Suprapubic skin (tissue), 4 donors: ENCODE data around the gene LRP8. TPM values are rescaled to one million over a fixed set of nuclear protein-coding genes. Genes with fewer than 3 reads are reported as not detected.

Experiments used
- DNase-seq, 2 donors: peaks; one replicate each; pipeline ENCODE4 v3.0.0-alpha.2; 2019; ENCODE audit warnings: low spot score in 2 of 2
- H3K27ac ChIP-seq: fragments of 200-600 bp; sonication (generic); one replicate; pipeline ENCODE4 v1.5.1; 2019
- H3K27me3 ChIP-seq: fragments of 200-600 bp; sonication (generic); one replicate; pipeline ENCODE4 v1.5.1; 2019
- H3K36me3 ChIP-seq: fragments of 200-600 bp; sonication (generic); one replicate; pipeline ENCODE4 v1.5.1; 2019
- H3K4me1 ChIP-seq: fragments of 200-600 bp; sonication (generic); one replicate; pipeline ENCODE4 v1.5.1; 2019
- H3K4me3 ChIP-seq: fragments of 200-600 bp; sonication (generic); one replicate; pipeline ENCODE4 v1.5.1; 2019; ENCODE audit warnings: mild to moderate bottlenecking
- H3K9me3 ChIP-seq: fragments of 200-600 bp; sonication (generic); one replicate; pipeline ENCODE4 v1.5.1; 2019
- EP300 ChIP-seq: sonication (generic); formaldehyde crosslinking; IDR thresholded peaks from one replicate; pipeline ENCODE4 v1.6.1; 2017; ENCODE audit warnings: antibody characterized with exemption
- POLR2A ChIP-seq, 2 donors: fragments of 450-650 bp; IDR thresholded peaks; one replicate each; pipeline ENCODE4 v1.6.1; 2017; ENCODE audit warnings: antibody characterized with exemption in 2 of 2, mild to moderate bottlenecking in 2 of 2, moderate library complexity in 2 of 2
- POLR2AphosphoS5 ChIP-seq, 3 donors: sonication (generic); formaldehyde crosslinking; IDR thresholded peaks; one replicate each; pipeline ENCODE4 v1.6.1; 2017; ENCODE audit warnings: antibody characterized with exemption in 3 of 3
- WGBS: methylation state at CpG from one replicate; pipeline ENCODE4 v1.1.5; 2018; 5-methylcytosine and 5-hydroxymethylcytosine counted together
- total RNA-seq, 4 donors: library from RNA; depleted of rRNA; stranded (reverse); fragments of >200 nt; gene quantifications; one replicate each; pipeline ENCODE4 v1.1.0, GENCODE V29; 2016
- TF ChIP-seq, protein P1 (sequence below), 2 donors: fragments of 200-600 bp in 1 of 2; fragments of 450-650 bp in 1 of 2; sonication (generic) in 1 of 2; IDR thresholded peaks; one replicate each; pipeline ENCODE4 v1.5.1; 2016 to 2019; ENCODE audit warnings: antibody characterized with exemption in 2 of 2, mild to moderate bottlenecking in 1 of 2, moderate library complexity in 1 of 2

Gene LRP8
- total RNA-seq, 4 donors from 2014 or later = 2.8 to 11.8 (median 4.1) TPM

DNA sequence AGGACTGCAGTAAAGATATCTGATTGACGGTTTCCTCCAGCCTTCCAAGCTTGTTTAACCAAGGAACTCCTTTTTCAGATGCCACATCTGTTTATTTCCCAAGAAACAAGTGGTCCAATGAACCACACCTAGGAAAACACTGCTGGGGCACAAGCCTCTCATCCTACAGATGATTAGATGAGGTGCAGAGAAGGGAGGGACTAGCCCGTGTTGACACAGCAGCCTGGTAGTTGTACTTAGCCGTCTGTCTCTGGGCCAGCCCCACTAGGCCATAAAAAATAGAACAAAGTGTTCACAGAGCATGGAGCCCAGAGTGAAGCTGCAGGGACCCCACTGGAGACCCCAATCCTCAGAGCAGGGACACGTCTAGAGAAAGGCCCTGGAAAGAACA, 32.1 kb downstream of the LRP8 start:
- TF ChIP-seq, protein P1, sequence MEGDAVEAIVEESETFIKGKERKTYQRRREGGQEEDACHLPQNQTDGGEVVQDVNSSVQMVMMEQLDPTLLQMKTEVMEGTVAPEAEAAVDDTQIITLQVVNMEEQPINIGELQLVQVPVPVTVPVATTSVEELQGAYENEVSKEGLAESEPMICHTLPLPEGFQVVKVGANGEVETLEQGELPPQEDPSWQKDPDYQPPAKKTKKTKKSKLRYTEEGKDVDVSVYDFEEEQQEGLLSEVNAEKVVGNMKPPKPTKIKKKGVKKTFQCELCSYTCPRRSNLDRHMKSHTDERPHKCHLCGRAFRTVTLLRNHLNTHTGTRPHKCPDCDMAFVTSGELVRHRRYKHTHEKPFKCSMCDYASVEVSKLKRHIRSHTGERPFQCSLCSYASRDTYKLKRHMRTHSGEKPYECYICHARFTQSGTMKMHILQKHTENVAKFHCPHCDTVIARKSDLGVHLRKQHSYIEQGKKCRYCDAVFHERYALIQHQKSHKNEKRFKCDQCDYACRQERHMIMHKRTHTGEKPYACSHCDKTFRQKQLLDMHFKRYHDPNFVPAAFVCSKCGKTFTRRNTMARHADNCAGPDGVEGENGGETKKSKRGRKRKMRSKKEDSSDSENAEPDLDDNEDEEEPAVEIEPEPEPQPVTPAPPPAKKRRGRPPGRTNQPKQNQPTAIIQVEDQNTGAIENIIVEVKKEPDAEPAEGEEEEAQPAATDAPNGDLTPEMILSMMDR (IDR thresholded peaks at IDR 0.05) = no peak
- TF ChIP-seq POLR2A (IDR thresholded peaks at IDR 0.05) (no peak), EP300 (no peak), POLR2AphosphoS5 (IDR thresholded peaks at IDR 0.05) (no peak)
- 65% methylated on average over 4 of the region's 4 CpGs for WGBS
- H3K4me1 ChIP-seq = peaks cover 14% of the 10 kb centered on the region
- no peaks in the 10 kb centered on the region for H3K36me3 ChIP-seq
- H3K4me3 ChIP-seq = no peak overlapping the region
- no peak overlapping the region for H3K27ac ChIP-seq
- H3K9me3 ChIP-seq = no peaks in the 10 kb centered on the region
- no peaks in the 10 kb centered on the region for H3K27me3 ChIP-seq
- DNase-seq = no peak

DNA sequence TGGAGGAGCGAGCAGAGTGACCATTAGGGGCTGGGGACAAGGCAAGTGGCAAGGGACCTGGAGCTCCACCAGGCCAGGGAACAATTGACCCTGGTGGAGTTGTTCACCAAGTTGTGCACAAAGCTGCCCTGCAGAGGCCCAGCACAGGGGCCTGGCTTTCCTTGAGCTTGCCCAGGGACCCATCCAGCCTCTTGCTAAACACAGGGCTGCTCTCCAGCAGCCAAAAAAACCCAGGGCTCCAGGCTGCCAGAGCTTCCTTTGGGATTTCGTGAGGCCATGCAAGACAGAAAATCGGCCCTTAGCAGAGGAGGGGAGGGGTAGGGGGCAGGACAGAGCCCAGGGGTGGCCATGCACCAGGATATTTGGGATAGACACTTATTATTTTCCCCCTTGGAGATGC, 32.6 kb downstream of the LRP8 start:
- Histone ChIP-seq H3K27ac (no peak overlapping the region), H3K4me3 (no peak overlapping the region), H3K9me3 (no peaks in the 10 kb centered on the region), H3K36me3 (no peaks in the 10 kb centered on the region), H3K4me1 (peaks cover 14% of the 10 kb centered on the region), H3K27me3 (no peaks in the 10 kb centered on the region)
- 82% methylated on average over 3 of the region's 3 CpGs for WGBS
- no peak for DNase-seq
- no peak for TF ChIP-seq POLR2A (IDR thresholded peaks at IDR 0.05)
- no peak for TF ChIP-seq POLR2AphosphoS5 (IDR thresholded peaks at IDR 0.05)

DNA sequence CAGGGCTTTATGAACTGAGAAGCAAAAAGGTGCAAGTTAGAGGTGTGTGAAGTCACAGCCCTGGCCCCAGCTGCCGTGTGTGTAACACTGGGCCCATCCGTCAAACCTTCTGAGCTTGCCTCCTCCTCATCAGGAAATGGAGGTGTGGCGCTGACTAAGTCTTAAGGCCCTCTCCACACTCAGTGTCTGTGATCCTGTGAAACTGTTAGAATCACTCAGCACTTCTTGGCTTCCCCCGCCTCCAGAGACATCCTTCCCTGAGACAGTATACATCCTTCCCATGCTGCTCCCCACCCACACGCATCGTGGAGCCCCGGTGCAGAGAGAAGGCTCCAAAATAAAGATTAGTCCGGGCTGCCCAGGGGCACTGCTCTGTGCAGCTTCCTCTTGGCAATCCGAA, 33.3 kb downstream of the LRP8 start:
- Histone ChIP-seq H3K27ac (no peak overlapping the region), H3K4me3 (no peak overlapping the region), H3K27me3 (no peaks in the 10 kb centered on the region), H3K4me1 (peaks cover 14% of the 10 kb centered on the region), H3K9me3 (no peaks in the 10 kb centered on the region), H3K36me3 (no peaks in the 10 kb centered on the region)
- TF ChIP-seq, protein P1 (IDR thresholded peaks at IDR 0.05) = no peak
- TF ChIP-seq POLR2AphosphoS5 (IDR thresholded peaks at IDR 0.05) = no peak
- TF ChIP-seq POLR2A (IDR thresholded peaks at IDR 0.05) = no peak
- TF ChIP-seq EP300 = no peak
- WGBS = 80% methylated on average over 8 of the region's 9 CpGs
- no peak for DNase-seq

DNA sequence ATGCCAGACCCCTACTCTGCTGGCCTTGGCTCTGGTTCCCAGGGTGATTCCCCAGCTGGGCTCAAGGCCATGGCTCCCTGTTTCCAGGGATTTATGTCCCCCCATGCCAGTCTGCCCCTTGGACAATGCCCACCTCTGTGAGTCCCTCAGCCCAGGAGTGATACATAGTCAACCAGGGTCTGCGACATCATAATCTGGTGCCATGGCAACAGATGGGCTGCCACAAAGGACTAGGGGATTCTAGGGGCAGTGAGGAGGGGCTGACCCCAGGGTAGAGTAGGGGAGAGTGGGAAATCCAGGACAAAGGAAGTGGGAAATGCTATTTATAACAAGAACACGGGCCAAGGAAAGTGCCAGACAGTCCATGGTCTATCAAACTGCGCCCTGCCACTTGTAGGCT, 33.8 kb downstream of the LRP8 start:
- no peaks in the 10 kb centered on the region for H3K27me3 ChIP-seq
- no peak overlapping the region for H3K4me3 ChIP-seq
- WGBS = 78% methylated on average over 3 of the region's 3 CpGs
- DNase-seq = no peak
- H3K27ac ChIP-seq = no peak overlapping the region
- no peaks in the 10 kb centered on the region for H3K9me3 ChIP-seq
- H3K36me3 ChIP-seq = no peaks in the 10 kb centered on the region
- peaks cover 14% of the 10 kb centered on the region for H3K4me1 ChIP-seq
- TF ChIP-seq POLR2A (IDR thresholded peaks at IDR 0.05) (no peak), POLR2AphosphoS5 (IDR thresholded peaks at IDR 0.05) (no peak), EP300 (no peak)
- TF ChIP-seq, protein P1 (IDR thresholded peaks at IDR 0.05) = no peak

DNA sequence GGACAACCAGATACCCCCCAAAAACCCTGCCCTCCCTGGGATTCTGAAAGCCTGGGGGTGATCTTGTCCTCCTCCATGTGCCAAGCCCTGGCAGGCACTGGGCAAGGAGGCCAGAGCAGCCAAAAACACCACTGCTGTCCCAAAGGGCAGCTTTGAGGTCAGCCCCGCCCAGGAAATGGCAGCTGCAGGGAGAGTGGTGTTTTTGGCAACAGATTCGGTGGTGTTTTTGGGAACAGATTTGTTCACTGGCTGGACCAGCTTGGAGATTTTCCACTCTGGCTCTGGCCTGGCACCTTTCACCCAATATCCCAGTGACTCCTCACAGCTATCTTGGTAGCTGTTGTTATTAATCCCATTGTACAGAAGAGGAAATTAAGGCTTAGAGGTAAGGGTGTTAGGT, 34.7 kb downstream of the LRP8 start:
- 40% methylated on average over 2 of the region's 2 CpGs for WGBS
- no peak overlapping the region for H3K4me3 ChIP-seq
- H3K27ac ChIP-seq = no peak overlapping the region
- no peak for DNase-seq
- peaks cover 14% of the 10 kb centered on the region for H3K4me1 ChIP-seq
- no peaks in the 10 kb centered on the region for H3K36me3 ChIP-seq
- no peaks in the 10 kb centered on the region for H3K27me3 ChIP-seq
- H3K9me3 ChIP-seq = no peaks in the 10 kb centered on the region
- TF ChIP-seq, protein P1 (IDR thresholded peaks at IDR 0.05) = no peak
- no peak for TF ChIP-seq POLR2A (IDR thresholded peaks at IDR 0.05)
- no peak for TF ChIP-seq POLR2AphosphoS5 (IDR thresholded peaks at IDR 0.05)
- TF ChIP-seq EP300 = no peak

DNA sequence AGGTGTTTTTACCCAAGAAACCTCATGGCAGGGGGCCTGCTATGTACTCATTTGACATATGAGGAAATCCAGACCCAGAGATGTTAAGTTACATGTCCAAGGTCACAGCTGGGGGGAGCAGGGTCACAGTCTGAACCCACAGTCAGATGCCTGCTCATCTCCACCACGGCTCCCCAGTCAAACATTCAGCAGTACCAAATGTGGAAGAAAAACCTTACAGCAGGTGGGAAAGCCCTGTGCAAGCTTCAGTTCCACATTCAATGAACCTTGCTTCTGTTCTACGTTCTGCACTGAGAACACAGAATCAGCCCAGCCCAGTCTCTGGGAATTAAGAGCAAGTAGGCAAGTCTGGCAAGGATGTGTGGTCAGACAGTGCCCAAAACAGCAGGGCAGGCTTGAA, 35.2 kb downstream of the LRP8 start:
- DNase-seq = no peak
- Histone ChIP-seq H3K27me3 (no peaks in the 10 kb centered on the region), H3K36me3 (no peaks in the 10 kb centered on the region), H3K9me3 (no peaks in the 10 kb centered on the region), H3K4me3 (no peak overlapping the region), H3K27ac (no peak overlapping the region), H3K4me1 (peaks cover 14% of the 10 kb centered on the region)
- TF ChIP-seq POLR2AphosphoS5 (IDR thresholded peaks at IDR 0.05) (no peak), POLR2A (IDR thresholded peaks at IDR 0.05) (no peak), EP300 (no peak)
- TF ChIP-seq, protein P1 (IDR thresholded peaks at IDR 0.05) = no peak
- WGBS = 72% methylated on average over 2 of the region's 2 CpGs
